Hepatocyte (in vitro differentiated cells): ENCODE results near the gene ARHGAP10. TPM values are rescaled to one million over a fixed set of nuclear protein-coding genes. Genes with fewer than 3 reads are reported as not detected.

Source experiments
- DNase-seq: peaks from one replicate; pipeline ENCODE4 v3.0.0-alpha.2; 2016; ENCODE audit warnings: low spot score
- H2AFZ ChIP-seq: fragments of 200-600 bp; sonication (generic); 2 replicates; pipeline ENCODE4 v1.6.0; 2016; ENCODE audit warnings: antibody characterized with exemption, mild to moderate bottlenecking
- H3K27ac ChIP-seq: fragments of 200-600 bp; sonication (generic); 2 replicates; pipeline ENCODE4 v1.5.1; 2016; ENCODE audit warnings: mild to moderate bottlenecking
- H3K27me3 ChIP-seq: fragments of 200-600 bp; sonication (generic); 2 replicates; pipeline ENCODE4 v1.6.1; 2016
- H3K36me3 ChIP-seq: fragments of 200-600 bp; sonication (generic); replicated peaks from 2 replicates; pipeline ENCODE4 v1.5.1; 2016; ENCODE audit warnings: low read depth; ENCODE audit not compliant: insufficient read depth
- H3K4me1 ChIP-seq: fragments of 200-600 bp; sonication (generic); 2 replicates; pipeline ENCODE4 v1.5.1; 2016; ENCODE audit warnings: mild to moderate bottlenecking, moderate library complexity; ENCODE audit not compliant: insufficient read depth
- H3K4me2 ChIP-seq: fragments of 200-600 bp; sonication (generic); 2 replicates; pipeline ENCODE4 v1.6.0; 2016
- H3K4me3 ChIP-seq: fragments of 200-600 bp; sonication (generic); 2 replicates; pipeline ENCODE4 v1.5.1; 2016; ENCODE audit warnings: mild to moderate bottlenecking
- H3K79me2 ChIP-seq: fragments of 200-600 bp; sonication (generic); 2 replicates; pipeline ENCODE4 v1.6.0; 2017; ENCODE audit warnings: mild to moderate bottlenecking
- H3K9me2 ChIP-seq: fragments of 200-600 bp; sonication (generic); replicated peaks from 2 replicates; pipeline ENCODE4 v1.6.0; 2017; ENCODE audit warnings: mild to moderate bottlenecking; ENCODE audit not compliant: insufficient read depth
- H3K9me3 ChIP-seq: fragments of 200-600 bp; sonication (generic); 2 replicates; pipeline ENCODE4 v1.5.1; 2016; ENCODE audit warnings: low read depth, mild to moderate bottlenecking
- H4K20me1 ChIP-seq: fragments of 200-600 bp; sonication (generic); 2 replicates; pipeline ENCODE4 v1.6.0; 2016; ENCODE audit warnings: mild to moderate bottlenecking; ENCODE audit not compliant: insufficient read depth, poor library complexity, severe bottlenecking
- EZH2 ChIP-seq: fragments of 200-600 bp; sonication (generic); IDR thresholded peaks from 2 replicates; pipeline ENCODE4 v1.6.1; 2016; ENCODE audit warnings: antibody characterized with exemption, mild to moderate bottlenecking, borderline replicate concordance
- EZH2phosphoT487 ChIP-seq: fragments of 200-600 bp; sonication (generic); IDR thresholded peaks from one replicate; pipeline ENCODE4 v1.6.1; 2018; ENCODE audit warnings: antibody characterized with exemption, mild to moderate bottlenecking, low read depth, moderate library complexity; ENCODE audit not compliant: unreplicated experiment, severe bottlenecking
- WGBS: methylation state at CpG from one replicate; pipeline ENCODE4 v1.1.6; 2016; ENCODE audit warnings: low lambda C conversion rate; ENCODE audit errors: missing lambda C conversion rate; 5-methylcytosine and 5-hydroxymethylcytosine counted together
- polyA plus RNA-seq: library from polyadenylated mRNA; unstranded; fragments of >200 nt; fragmentation: Nextera tagmentation; extraction: Ambion mirVana; gene quantifications from 2 replicates; pipeline ENCODE4 v1.2.1, GENCODE V29; 2016
- total RNA-seq: library from RNA; depleted of rRNA; stranded (reverse); fragments of >200 nt; gene quantifications from 2 replicates; pipeline ENCODE4 v1.2.3, GENCODE V29; 2014
- TF ChIP-seq, protein P1 (sequence below): fragments of 200-600 bp; sonication (generic); IDR thresholded peaks from 2 replicates; pipeline ENCODE4 v1.5.1; 2016; ENCODE audit warnings: antibody characterized with exemption, mild to moderate bottlenecking; ENCODE audit not compliant: poor library complexity

Gene ARHGAP10
- total and polyA plus RNA-seq, 2 experiments from 2014 or later, result 16.8 to 23.4 TPM

DNA sequence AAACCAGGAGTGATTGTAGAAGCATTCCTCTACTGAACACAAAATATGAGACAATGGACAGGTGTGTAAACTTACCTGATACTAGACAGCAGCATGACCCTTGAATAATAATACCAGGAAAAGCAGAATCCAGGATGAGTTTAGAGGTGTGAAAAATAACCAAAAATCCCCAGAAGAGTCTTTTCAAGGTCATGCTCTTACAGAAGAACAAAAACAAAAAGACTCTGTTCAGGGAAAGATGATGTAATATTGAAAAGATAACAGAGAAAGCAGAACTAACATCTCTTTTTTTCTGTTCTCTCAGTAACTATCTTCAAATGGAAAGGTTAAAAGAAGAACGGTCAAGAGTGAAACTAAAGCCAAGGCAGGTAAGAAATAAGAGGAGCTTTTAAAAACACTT, 14.0 kb upstream of the ARHGAP10 start:
- TF ChIP-seq EZH2, result no peak
- no peak for TF ChIP-seq EZH2phosphoT487
- TF ChIP-seq, protein P1, sequence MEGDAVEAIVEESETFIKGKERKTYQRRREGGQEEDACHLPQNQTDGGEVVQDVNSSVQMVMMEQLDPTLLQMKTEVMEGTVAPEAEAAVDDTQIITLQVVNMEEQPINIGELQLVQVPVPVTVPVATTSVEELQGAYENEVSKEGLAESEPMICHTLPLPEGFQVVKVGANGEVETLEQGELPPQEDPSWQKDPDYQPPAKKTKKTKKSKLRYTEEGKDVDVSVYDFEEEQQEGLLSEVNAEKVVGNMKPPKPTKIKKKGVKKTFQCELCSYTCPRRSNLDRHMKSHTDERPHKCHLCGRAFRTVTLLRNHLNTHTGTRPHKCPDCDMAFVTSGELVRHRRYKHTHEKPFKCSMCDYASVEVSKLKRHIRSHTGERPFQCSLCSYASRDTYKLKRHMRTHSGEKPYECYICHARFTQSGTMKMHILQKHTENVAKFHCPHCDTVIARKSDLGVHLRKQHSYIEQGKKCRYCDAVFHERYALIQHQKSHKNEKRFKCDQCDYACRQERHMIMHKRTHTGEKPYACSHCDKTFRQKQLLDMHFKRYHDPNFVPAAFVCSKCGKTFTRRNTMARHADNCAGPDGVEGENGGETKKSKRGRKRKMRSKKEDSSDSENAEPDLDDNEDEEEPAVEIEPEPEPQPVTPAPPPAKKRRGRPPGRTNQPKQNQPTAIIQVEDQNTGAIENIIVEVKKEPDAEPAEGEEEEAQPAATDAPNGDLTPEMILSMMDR, result no peak

DNA sequence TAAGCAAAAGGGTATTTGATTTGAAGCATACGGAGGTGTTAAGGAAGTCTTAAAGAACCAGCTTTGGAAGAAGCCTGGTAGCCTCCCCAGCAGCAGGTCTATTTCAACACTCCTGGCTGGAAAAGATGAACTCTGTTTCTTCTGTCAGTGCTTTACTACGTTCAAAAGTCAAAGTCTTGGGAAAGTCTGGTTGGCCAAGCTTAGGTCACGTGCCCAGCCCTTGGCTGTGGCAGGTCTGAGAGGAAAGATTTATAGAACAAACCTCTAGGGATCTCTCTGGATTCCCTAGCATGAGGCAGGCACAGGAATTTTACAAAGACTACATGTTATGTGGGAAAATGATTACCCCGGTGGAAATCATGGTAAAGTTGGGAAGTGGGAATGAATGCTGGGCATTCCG, 8.6 kb upstream of the ARHGAP10 start:
- Histone ChIP-seq H2AFZ (no peak overlapping the region), H3K27me3 (no peaks in the 10 kb centered on the region), H3K79me2 (no peaks in the 10 kb centered on the region), H3K4me3 (no peak overlapping the region), H3K9me2 (no peaks in the 10 kb centered on the region), H3K9me3 (no peaks in the 10 kb centered on the region), H3K36me3 (no peaks in the 10 kb centered on the region), H3K4me2 (peak overlapping the region; percentile 40), H3K4me1 (peaks cover 5% of the 10 kb centered on the region), H4K20me1 (no peaks in the 10 kb centered on the region), H3K27ac (peak overlapping the region; percentile 36)
- TF ChIP-seq EZH2phosphoT487 (no peak), EZH2 (no peak)
- TF ChIP-seq, protein P1, result no peak
- WGBS, result 55% methylated on average over 5 of the region's 5 CpGs
- DNase-seq, result peak; percentile 82

More for the DNA sequence above, 14.0 kb upstream of the ARHGAP10 start:
- Histone ChIP-seq H3K36me3 (no peaks in the 10 kb centered on the region), H3K4me3 (no peak overlapping the region), H3K27ac (no peak overlapping the region), H3K4me1 (peaks cover 3% of the 10 kb centered on the region), H3K79me2 (no peaks in the 10 kb centered on the region), H3K9me3 (no peaks in the 10 kb centered on the region), H2AFZ (no peak overlapping the region), H3K9me2 (no peaks in the 10 kb centered on the region), H3K27me3 (no peaks in the 10 kb centered on the region), H4K20me1 (no peaks in the 10 kb centered on the region), H3K4me2 (no peak overlapping the region)
- no peak for DNase-seq
- WGBS, result 74% methylated on average over 1 of the region's 1 CpG

DNA sequence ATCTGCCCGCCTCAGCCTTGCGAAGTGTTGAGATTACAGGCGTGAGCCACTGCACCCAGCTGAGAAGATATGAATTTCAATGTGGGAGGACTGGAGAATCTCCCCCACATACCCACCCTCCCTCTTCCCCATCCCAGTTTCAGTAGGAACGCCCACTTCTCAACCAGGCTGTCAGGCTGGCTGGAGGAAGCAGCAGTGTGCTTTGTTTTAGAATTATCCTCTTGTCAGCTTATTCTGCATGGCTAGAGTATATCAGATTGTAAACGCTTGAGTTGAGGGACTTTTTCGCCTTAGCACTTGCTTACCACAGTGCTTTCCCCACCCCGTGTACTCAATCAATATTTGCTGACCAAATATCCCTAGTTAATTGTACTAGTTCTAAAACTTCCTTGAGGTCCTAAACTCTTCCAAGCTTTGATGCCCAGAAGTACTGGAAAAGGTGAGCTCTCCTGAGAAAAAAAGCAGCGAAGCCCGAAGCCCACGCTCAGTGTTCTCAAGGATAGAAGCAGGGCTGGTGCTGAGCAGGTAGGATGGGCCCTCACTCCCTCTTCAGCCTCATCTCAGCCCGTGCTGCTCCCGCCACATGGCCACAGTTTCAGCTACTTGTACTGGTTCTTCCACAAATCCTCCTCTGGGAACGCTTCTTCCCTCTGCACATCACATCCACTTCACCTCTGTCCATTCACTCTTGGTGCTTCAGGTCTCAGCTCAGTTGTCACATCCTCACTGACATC, 7.3 kb upstream of the ARHGAP10 start:
- Histone ChIP-seq H4K20me1 (no peaks in the 10 kb centered on the region), H2AFZ (no peak overlapping the region), H3K9me2 (no peaks in the 10 kb centered on the region), H3K27ac (peak overlapping the region; percentile 46), H3K27me3 (no peaks in the 10 kb centered on the region), H3K79me2 (no peaks in the 10 kb centered on the region), H3K4me3 (no peak overlapping the region), H3K4me1 (peaks cover 5% of the 10 kb centered on the region), H3K9me3 (no peaks in the 10 kb centered on the region), H3K4me2 (peak overlapping the region; percentile 37), H3K36me3 (no peaks in the 10 kb centered on the region)
- TF ChIP-seq EZH2phosphoT487, result no peak
- TF ChIP-seq EZH2, result no peak
- TF ChIP-seq, protein P1, result no peak
- no peak for DNase-seq
- 56% methylated on average over 13 of the region's 13 CpGs for whole genome bisulfite sequencing
